Natural killer cell (primary cell): ENCODE data around the gene ELN. TPM values are rescaled to one million over a fixed set of nuclear protein-coding genes. Genes with fewer than 3 reads are reported as not detected.

Source experiments
- ATAC-seq, 3 donors: fragments of 150-1000 bp in 2 of 3; fragments of 200-7000 bp in 1 of 3; cut with Tn5 transposase; 1 replicate in 1 of 3; 2 replicates in 2 of 3; pipeline ENCODE4 v1.10.0; 2021; ENCODE audit warnings: mild to moderate bottlenecking in 2 of 3, moderate library complexity in 2 of 3
- DNase-seq, 2 donors: peaks; one replicate each; pipeline versions ENCODE4 v3.0.0 to v3.0.0-alpha.2; 2013 to 2021; ENCODE audit warnings: mixed read lengths in 1 of 2
- H3K27ac ChIP-seq: one replicate; pipeline ENCODE4 v1.5.1; 2013; ENCODE audit warnings: mild to moderate bottlenecking, low read length
- H3K27me3 ChIP-seq: one replicate; pipeline ENCODE4 v1.6.1; 2013; ENCODE audit warnings: low read length; ENCODE audit not compliant: control insufficient read depth, insufficient read depth
- H3K36me3 ChIP-seq: one replicate; pipeline ENCODE4 v1.6.1; 2013; ENCODE audit warnings: low read length; ENCODE audit not compliant: control insufficient read depth, insufficient read depth
- H3K4me1 ChIP-seq: one replicate; pipeline ENCODE4 v1.6.1; 2013; ENCODE audit warnings: low read length; ENCODE audit not compliant: control insufficient read depth, insufficient read depth
- H3K4me3 ChIP-seq: one replicate; pipeline ENCODE4 v1.5.1; 2013; ENCODE audit warnings: low read length
- H3K9me3 ChIP-seq: one replicate; pipeline ENCODE4 v1.6.1; 2013; ENCODE audit warnings: low read length; ENCODE audit not compliant: control insufficient read depth, insufficient read depth
- H3K27ac Mint-ChIP-seq, 2 donors: one replicate each; pipeline ENCODE4 v1.8.0; 2022; ENCODE audit warnings: mild to moderate bottlenecking in 2 of 2, mixed read lengths in 2 of 2, moderate library complexity in 1 of 2
- H3K27me3 Mint-ChIP-seq, 2 donors: one replicate each; pipeline ENCODE4 v1.8.0; 2022; ENCODE audit warnings: low read depth in 2 of 2, mixed read lengths in 2 of 2
- H3K36me3 Mint-ChIP-seq: one replicate; pipeline ENCODE4 v1.8.0; 2022; ENCODE audit warnings: mixed read lengths
- H3K4me1 Mint-ChIP-seq, 2 donors: one replicate each; pipeline ENCODE4 v1.8.0; 2022; ENCODE audit warnings: mixed read lengths in 2 of 2
- H3K4me3 Mint-ChIP-seq: one replicate; pipeline ENCODE4 v1.8.0; 2022; ENCODE audit warnings: mild to moderate bottlenecking, moderate library complexity, mixed read lengths
- H3K9me3 Mint-ChIP-seq, 2 donors: one replicate each; pipeline ENCODE4 v1.8.0; 2022; ENCODE audit warnings: mixed read lengths in 2 of 2
- WGBS: methylation state at CpG from one replicate; pipeline ENCODE4 v1.1.7; 2013; ENCODE audit warnings: missing lambda C conversion rate; ENCODE audit not compliant: insufficient coverage; 5-methylcytosine and 5-hydroxymethylcytosine counted together
- intact Hi-C: fragments of 100-400 bp; cut with micrococcal nuclease; formaldehyde crosslinking; loops from one replicate; pipeline ENCODE4 v1.14.2; 2022
- total RNA-seq, 4 donors: library from RNA; stranded (reverse); fragments of 120-200 nt in 1 of 4; gene quantifications; one replicate each; pipeline versions ENCODE4 v1.2.3 to v1.2.4, GENCODE V29; 2013 to 2022
- TF ChIP-seq, protein P1 (sequence below): fragments of 200-600 bp; IDR thresholded peaks from one replicate; pipeline ENCODE4 v1.8.0; 2022; ENCODE audit warnings: antibody characterized with exemption

The ELN gene
- total RNA-seq, 3 donors from 2014 or later (not counting 1 experiment from before 2014, with no cell fraction given), result 0.75 TPM; not detected in 2

DNA sequence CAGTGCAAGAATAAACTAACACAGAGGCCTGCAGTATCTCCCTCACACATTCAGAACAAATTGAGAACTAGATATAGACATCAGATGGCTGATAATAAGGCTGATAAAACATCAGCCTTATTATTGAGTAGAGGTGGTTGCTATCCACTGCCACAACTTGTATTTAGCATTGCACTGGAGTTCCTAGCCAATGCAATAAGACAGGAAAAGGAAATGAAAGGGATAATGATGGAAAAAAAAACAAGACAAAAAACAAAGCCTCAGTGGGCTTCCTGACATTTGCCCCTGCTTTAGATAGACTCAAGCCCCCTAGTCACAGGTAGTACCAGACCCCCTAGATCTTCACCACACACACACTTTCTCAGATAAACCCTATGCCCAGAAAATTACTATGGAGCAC, 33.2 kb upstream of the ELN start:
- Histone ChIP-seq H3K9me3 (peaks cover 11% of the 10 kb centered on the region), H3K27ac (no peak overlapping the region), H3K4me3 (no peak overlapping the region), H3K36me3 (no peaks in the 10 kb centered on the region), H3K4me1 (no peaks in the 10 kb centered on the region), H3K27me3 (no peaks in the 10 kb centered on the region)
- TF ChIP-seq, protein P1, sequence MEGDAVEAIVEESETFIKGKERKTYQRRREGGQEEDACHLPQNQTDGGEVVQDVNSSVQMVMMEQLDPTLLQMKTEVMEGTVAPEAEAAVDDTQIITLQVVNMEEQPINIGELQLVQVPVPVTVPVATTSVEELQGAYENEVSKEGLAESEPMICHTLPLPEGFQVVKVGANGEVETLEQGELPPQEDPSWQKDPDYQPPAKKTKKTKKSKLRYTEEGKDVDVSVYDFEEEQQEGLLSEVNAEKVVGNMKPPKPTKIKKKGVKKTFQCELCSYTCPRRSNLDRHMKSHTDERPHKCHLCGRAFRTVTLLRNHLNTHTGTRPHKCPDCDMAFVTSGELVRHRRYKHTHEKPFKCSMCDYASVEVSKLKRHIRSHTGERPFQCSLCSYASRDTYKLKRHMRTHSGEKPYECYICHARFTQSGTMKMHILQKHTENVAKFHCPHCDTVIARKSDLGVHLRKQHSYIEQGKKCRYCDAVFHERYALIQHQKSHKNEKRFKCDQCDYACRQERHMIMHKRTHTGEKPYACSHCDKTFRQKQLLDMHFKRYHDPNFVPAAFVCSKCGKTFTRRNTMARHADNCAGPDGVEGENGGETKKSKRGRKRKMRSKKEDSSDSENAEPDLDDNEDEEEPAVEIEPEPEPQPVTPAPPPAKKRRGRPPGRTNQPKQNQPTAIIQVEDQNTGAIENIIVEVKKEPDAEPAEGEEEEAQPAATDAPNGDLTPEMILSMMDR, result no peak
- H3K4me3 Mint-ChIP-seq, result no peak overlapping the region
- H3K27me3 Mint-ChIP-seq, result peaks cover 0 to 4% of the 10 kb centered on the region in 2 donors
- no peak for DNase-seq
- intact Hi-C loops, result no loop called here
- H3K9me3 Mint-ChIP-seq, result no peaks in the 10 kb centered on the region
- peaks cover 0 to 5% of the 10 kb centered on the region in 2 donors for H3K4me1 Mint-ChIP-seq
- no peak overlapping the region for H3K27ac Mint-ChIP-seq
- ATAC-seq, result no peak
- no peaks in the 10 kb centered on the region for H3K36me3 Mint-ChIP-seq

DNA sequence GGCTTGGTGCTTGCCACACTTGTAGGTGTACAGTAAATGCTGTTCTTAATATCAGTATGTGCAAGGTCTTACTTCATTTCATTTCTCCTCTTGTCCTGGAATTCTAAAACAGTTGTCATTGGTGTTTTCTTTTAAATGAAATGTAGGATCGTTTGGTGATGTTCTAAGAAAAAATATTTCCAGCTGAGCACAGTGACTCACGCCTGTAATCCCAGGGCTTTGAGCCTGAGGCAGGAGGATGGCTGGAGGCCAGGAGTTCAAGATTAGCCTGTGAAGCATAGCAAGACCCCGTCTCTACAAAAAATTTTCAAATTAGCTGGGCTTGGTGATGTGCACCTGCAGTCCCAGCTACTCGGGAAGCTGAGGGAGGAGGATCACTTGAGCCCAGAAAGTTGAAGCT, 32.6 kb upstream of the ELN start:
- TF ChIP-seq, protein P1, result no peak
- H3K9me3 ChIP-seq, result peaks cover 11% of the 10 kb centered on the region
- H3K4me3 Mint-ChIP-seq, result no peak overlapping the region
- no peak overlapping the region for H3K27ac Mint-ChIP-seq
- H3K27ac ChIP-seq, result no peak overlapping the region
- H3K27me3 Mint-ChIP-seq, result peaks cover 0 to 4% of the 10 kb centered on the region in 2 donors
- H3K27me3 ChIP-seq, result no peaks in the 10 kb centered on the region
- no peaks in the 10 kb centered on the region for H3K36me3 Mint-ChIP-seq
- H3K4me3 ChIP-seq, result no peak overlapping the region
- peaks cover 0 to 5% of the 10 kb centered on the region in 2 donors for H3K4me1 Mint-ChIP-seq
- 87% methylated on average over 4 of the region's 4 CpGs for WGBS
- no peak for DNase-seq
- no peaks in the 10 kb centered on the region for H3K36me3 ChIP-seq
- no peak for ATAC-seq
- no peaks in the 10 kb centered on the region for H3K4me1 ChIP-seq
- intact Hi-C loops, result no loop called here
- no peaks in the 10 kb centered on the region for H3K9me3 Mint-ChIP-seq

DNA sequence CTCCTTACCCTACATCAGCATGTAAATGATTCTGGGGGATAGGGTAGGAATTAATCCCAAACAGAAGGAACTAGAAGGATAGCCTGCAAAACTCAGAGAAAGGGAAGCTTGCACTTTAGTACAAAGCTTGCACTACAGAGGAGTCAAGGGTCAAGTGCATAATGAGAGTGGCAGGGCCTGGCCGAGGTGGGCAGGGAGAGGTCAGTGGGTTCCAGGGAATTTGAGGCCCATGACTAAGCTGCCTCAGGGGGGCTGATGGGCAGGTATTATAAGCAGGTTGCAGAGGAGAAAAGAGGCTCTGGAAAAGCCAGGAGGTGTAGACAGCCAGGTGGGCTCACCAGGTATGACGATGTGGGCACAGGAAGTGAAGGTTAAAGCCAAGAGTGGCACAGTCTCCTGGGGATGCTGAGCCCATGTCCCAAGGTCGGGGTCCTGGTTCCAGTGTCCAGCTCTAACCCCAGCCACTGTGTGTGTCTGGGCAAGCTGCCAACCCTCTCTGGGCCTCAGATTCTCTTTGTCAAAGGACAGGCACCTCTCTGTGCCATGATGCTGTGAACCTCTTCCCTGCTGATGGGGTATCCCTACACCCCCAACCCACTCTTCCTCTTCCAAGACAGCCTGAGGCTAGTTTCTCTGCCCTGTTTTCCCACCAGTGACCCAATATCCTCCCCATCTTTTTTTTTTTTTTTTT, 32.0 kb upstream of the ELN start:
- H3K9me3 ChIP-seq, result peaks cover 11% of the 10 kb centered on the region
- ATAC-seq, result no peak
- H3K27ac ChIP-seq, result no peak overlapping the region
- no peak overlapping the region for H3K4me3 ChIP-seq
- no peaks in the 10 kb centered on the region for H3K36me3 ChIP-seq
- no peak for DNase-seq
- H3K27me3 ChIP-seq, result no peaks in the 10 kb centered on the region
- intact Hi-C loops, result no loop called here
- TF ChIP-seq, protein P1, result no peak
- WGBS, result 85% methylated on average over 3 of the region's 3 CpGs
- Mint-ChIP-seq H3K27me3 (peaks cover 0 to 4% of the 10 kb centered on the region in 2 donors), H3K36me3 (no peaks in the 10 kb centered on the region), H3K4me1 (peaks cover 0 to 5% of the 10 kb centered on the region in 2 donors), H3K27ac (no peak overlapping the region), H3K4me3 (no peak overlapping the region), H3K9me3 (no peaks in the 10 kb centered on the region)
- H3K4me1 ChIP-seq, result no peaks in the 10 kb centered on the region

GRCh38 chr7:73997056-73997455, 30.9 kb upstream of the ELN start:
- Histone ChIP-seq H3K27ac (no peak overlapping the region), H3K4me3 (no peak overlapping the region), H3K27me3 (no peaks in the 10 kb centered on the region), H3K36me3 (no peaks in the 10 kb centered on the region), H3K9me3 (peaks cover 11% of the 10 kb centered on the region), H3K4me1 (peaks cover 1% of the 10 kb centered on the region)
- H3K4me3 Mint-ChIP-seq, result no peak overlapping the region
- no peak overlapping the region for H3K27ac Mint-ChIP-seq
- WGBS, result 62% methylated on average over 7 of the region's 7 CpGs
- ATAC-seq (no peak), DNase-seq (no peak)
- TF ChIP-seq, protein P1, result no peak
- H3K36me3 Mint-ChIP-seq, result no peaks in the 10 kb centered on the region
- H3K27me3 Mint-ChIP-seq, result peaks cover 0 to 4% of the 10 kb centered on the region in 2 donors
- peaks cover 3 to 16% of the 10 kb centered on the region in 2 donors for H3K4me1 Mint-ChIP-seq
- intact Hi-C loops, result no loop called here
- H3K9me3 Mint-ChIP-seq, result no peaks in the 10 kb centered on the region
